Hindlimb muscle (tissue), 1 donor: ENCODE measurements around the gene SOWAHB. TPM values are rescaled to one million over a fixed set of nuclear protein-coding genes. Genes with fewer than 3 reads are reported as not detected.

ENCODE experiments used
- DNase-seq: peaks from one replicate; pipeline ENCODE4 v3.0.0-alpha.2; 2013
- polyA plus RNA-seq: library from polyadenylated mRNA; unstranded; fragments of 120-200 nt; gene quantifications from one replicate; pipeline ENCODE4 v1.2.1, GENCODE V29; 2013; ENCODE audit not compliant: insufficient read length

Gene SOWAHB, protein sequence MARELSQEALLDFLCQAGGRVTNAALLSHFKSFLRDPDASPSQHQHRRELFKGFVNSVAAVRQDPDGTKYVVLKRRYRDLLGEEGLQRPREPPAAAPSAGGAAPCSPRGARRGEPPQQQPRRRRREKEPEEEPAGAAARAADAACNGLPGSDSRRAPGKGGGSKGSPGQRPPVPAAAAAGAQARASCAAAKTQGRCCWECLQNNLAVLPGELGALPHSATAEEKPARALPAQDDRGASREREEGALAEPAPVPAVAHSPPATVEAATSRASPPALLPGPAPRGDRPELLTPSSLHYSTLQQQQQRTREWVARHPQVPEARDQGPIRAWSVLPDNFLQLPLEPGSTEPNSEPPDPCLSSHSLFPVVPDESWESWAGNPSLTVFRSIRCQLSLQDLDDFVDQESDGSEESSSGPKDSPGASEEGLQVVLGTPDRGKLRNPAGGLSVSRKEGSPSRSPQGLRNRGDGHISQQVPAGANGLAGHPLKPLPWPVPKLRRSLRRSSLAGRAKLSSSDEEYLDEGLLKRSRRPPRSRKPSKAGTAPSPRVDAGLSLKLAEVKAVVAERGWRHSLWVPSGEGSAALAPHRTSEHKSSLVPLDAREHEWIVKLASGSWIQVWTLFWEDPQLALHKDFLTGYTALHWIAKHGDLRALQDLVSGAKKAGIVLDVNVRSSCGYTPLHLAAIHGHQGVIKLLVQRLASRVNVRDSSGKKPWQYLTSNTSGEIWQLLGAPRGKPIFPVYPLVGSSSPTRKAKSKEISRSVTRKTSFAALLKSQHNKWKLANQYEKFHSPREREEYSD
- polyA plus RNA-seq: 0.06 TPM

DNA sequence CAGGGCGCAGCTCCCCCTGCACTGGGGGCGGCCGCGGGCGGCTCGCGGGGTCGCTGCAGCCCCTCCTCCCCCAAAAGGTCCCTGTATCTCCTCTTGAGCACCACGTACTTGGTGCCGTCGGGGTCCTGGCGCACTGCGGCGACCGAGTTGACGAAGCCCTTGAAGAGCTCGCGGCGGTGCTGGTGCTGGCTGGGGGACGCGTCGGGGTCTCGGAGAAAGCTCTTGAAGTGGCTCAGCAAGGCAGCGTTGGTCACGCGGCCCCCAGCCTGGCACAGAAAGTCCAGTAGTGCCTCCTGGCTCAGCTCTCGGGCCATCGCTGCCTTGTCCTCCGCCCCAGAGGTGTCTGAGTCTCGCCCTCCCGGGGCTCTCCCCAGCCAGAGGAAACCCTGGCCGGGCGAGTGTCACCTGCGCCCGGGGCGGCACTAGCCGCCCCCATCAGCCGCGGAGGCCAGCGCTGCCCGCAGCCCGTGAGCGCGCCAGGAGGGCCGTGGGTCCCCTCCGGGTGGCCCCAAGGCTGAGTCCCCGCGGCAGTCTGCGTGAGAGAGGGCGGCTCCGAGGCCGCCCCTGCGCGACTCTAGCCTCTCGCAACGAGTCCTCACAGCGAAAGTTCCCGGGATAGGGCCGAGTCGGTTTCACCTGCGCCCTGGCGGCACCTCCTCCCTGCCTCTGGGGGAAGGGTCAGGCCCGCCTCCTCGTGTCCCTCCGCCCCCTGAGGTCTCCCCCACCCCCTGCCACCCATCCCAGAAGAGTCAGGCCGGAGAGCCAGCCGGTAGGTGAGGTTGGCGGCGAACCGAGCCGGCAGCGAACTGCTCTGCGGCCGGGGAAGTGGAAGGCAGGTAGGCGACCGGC is at the start of gene SOWAHB:
SOWAHB (minus strand) TSS at position 609 of the 849 bp plus-strand sequence; CDS start at position 314, 295 bp downstream.
- no peak for DNase-seq

GRCh38 chr4:76947369-76947768 is 49.4 kb upstream of the SOWAHB start:
- no peak for DNase-seq

GRCh38 chr4:76943790-76944189 is 45.8 kb upstream of the SOWAHB start:
- DNase-seq: no peak

DNA sequence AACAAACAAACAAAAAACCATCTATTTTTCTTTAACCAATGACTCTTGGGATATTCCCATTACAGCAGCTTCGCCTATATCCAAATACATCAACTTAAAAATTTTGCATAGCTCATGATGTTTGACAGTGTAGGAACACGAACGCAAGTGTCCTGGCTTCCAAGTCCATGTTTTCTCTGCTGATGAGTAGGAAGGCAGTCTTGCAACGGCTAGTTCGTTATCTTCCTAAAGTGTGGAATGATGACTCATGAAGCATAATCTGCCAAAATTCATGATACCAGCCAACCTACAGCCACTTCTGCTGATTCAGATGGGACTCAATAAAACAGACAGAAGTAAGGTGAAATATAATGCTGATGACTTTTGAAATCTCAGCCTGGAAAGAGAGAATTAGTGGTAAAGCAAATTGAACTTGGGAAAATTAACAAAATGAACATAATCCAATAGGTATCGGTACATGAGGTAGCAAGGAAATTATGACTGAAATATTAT is 45.2 kb upstream of the SOWAHB start:
- no peak for DNase-seq

DNA sequence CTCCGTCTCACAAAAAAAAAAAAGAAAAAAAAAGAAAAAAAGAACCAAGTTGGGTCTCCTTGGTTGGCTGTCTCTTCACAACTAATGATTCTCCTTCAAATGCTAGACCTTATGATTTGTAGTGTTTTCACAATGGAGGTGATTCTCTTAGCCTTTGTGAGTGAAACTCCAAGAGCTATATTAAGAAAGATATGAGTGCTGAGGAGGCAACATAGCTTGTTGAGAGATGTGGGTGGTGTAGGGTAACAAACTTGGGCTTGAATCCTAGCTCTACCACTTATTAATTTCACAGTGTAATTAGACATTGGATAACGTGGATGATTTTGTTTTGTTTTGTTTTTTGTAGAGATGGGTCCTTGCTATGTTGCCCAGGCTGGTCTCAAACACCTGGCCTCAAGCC is 41.2 kb upstream of the SOWAHB start:
- DNase-seq: no peak

DNA sequence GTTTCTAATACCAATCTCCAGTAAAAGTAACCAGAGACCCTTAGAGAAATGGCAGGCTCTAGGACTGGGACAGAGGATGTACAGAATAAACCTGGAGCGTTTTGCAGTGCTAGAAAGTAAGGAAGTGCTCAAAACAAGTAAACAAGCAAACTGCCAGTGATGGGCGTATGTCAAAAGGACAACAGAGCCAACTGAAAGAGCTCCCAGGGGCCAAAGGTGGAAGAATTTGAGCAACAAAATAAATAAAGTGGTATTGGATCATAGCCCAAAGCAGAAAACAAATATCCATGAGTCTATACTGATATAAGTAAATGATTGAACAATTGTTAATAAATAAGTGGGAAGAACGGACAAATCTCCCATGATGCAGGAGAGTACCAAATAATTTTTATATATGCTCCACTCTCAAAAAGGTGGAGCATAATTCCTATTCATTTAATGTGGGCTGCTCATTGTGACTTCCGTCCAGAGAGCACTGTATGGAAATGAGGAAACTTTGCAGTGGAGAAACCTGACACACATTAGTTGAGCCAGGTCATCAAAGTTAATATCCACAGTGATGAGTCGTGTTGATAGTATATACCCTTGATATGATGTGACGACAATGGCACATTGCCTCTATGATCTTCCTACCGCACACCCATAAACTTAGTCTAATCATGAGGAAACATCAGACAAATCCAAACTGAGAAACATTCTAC is 33.8 kb upstream of the SOWAHB start:
- DNase-seq: no peak

GRCh38 chr4:76931087-76931486 is 33.1 kb upstream of the SOWAHB start:
- DNase-seq: no peak

DNA sequence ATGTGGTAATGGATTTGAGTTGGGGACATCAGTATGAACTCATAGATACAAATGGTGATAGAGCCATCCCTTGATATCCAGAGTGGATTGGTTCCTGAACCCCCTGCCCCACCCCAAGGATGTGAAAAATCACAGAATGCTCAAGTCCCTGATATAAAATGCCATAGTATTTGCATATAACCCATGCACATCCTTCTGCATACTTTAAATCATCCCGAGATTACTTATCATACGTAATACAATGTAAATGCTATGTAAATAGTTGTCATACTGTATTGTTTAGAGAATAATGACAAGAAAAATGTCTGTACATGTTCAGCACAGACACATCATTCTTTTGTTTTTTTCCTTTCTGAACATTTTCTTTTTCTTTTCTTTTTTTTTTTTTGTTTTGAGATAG is 32.7 kb upstream of the SOWAHB start:
- DNase-seq: no peak

GRCh38 chr4:76926841-76927240 is 28.9 kb upstream of the SOWAHB start:
- no peak for DNase-seq

- DNase-seq: no peak
These were observed 25.8 kb upstream of the SOWAHB start for GRCh38 chr4:76923619-76924357.

- DNase-seq: no peak
These were observed 22.8 kb upstream of the SOWAHB start for GRCh38 chr4:76920715-76921114.

- DNase-seq: no peak
These were observed 11.8 kb upstream of the SOWAHB start for GRCh38 chr4:76909711-76910110.

DNA sequence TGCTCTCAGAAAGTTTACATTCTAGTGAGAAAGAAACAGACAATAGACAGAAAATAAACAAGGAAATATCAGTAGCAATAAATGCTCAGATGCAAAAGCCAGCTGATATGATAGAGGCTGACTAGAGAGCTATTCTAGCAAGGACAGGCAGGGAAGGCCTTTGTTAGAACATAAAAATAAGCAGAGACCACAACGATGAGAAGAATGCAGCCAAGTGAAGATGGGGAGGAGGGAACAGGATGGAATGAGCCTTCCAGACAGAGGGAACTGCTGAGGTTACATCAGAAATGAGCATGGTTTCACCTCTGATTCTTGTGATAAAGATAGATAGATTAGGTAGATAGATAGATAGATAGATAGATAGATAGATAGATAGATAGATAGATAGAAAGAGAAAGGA is 7.6 kb upstream of the SOWAHB start:
- DNase-seq: no peak

DNA sequence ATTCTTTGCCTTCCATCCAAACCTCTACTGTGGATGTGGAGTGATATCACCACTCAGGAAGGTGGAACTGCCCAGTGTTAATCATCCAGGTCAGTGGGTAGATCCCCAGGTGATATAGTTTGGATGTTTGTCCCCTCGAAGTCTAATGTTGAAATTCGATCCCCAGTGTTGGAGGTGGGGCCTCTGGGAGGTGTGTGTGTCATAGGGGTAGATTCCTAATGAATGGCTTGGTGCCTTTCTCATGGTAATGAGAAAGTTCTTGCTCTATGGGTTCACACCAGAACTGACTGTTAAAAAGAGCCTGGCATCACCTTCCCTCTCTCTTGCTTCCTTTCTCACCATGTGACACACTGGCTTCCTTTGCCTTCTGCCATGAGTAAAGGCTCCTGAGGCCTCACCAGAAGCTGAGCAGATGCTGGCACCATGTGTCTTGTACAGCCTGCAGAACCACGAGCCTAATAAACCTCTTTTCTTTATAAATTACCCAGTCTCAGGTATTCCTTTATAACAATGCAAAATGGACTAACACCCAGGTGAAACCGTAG is 6.8 kb upstream of the SOWAHB start:
- DNase-seq: no peak

- no peak for DNase-seq
These were observed 4.4 kb upstream of the SOWAHB start for GRCh38 chr4:76902233-76902890.

DNA sequence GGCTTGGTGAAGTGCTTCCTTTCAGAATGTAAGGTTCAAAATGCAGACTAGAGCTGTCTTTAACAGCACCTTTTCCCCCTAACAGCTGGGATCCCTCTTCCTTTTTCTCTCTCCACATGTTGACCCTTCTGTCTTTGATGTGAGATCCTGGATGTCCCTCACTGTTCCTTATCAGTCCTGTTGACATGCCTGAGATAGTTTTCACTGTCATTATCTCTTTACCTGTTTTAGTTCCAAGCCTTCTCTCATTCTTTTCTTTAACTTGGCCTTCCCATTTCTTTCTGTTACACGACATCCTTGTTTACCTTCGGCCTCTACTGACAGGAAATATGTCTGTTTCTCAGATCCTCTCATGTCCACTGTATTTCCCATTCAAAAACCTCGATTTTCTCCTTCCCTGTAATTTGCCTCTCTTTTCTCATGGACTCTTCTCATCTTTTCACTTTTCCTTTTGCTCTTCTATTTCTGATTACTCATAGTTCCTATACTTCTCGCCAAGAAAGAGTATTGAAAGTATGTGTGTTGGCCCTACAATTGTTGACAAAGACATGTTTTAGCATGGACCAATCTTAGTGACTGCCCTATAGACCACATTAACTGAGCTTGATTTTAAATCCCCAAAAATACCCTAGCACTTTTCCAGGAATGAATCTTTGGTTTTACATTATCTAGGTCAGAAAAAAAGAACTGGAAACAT is 1.2 kb upstream of the SOWAHB start:
- peak; percentile 7 for DNase-seq

DNA sequence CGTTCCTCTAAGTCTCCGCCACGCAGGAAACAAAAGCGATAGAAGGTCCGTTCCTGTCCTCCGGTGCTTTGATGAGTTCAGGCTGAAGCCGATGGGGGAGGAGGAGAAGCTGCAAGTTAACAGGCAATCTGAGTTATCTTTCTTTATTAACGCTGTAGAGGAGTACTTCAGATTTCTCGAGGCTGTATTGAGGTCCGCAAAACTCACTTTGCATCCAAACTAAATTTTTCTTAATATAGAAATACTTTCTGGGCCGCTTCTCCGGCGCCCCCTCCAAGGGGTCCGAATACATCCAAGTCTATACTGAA is 395 bp upstream of the SOWAHB start:
- DNase-seq: no peak

DNA sequence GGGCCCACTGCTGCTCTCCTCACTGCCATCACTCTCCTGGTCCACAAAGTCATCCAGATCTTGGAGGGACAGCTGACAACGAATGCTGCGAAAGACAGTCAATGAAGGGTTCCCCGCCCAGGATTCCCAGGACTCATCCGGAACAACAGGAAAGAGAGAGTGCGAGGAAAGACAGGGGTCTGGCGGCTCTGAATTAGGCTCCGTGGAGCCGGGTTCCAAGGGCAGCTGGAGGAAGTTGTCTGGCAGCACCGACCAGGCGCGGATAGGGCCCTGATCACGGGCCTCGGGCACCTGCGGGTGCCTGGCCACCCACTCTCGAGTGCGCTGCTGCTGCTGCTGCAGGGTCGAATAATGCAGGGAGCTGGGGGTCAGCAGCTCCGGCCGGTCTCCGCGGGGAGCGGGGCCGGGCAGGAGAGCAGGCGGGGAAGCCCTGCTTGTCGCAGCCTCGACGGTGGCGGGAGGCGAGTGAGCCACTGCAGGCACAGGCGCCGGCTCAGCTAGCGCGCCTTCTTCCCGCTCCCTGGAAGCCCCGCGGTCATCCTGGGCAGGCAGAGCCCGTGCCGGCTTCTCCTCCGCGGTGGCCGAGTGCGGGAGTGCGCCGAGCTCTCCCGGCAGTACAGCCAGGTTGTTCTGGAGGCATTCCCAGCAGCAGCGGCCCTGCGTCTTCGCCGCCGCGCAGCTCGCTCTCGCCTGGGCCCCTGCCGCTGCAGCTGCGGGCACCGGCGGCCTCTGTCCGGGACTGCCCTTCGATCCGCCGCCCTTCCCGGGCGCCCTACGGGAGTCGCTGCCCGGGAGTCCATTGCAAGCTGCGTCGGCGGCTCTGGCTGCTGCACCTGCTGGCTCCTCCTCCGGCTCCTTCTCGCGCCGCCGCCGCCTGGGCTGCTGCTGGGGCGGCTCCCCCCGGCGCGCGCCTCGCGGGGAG is 1.1 kb downstream of the SOWAHB start:
- DNase-seq: peak; percentile 43

DNA sequence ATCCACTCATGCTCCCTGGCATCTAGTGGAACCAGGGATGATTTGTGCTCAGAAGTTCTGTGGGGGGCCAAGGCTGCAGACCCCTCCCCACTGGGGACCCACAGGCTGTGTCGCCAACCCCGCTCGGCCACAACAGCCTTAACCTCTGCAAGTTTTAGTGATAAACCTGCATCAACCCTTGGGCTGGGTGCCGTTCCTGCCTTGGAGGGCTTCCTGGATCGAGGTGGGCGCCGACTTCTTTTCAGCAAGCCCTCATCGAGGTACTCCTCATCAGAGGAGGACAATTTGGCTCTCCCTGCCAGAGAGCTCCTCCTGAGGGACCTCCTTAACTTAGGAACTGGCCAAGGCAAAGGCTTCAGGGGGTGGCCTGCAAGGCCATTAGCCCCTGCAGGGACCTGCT is 1.9 kb downstream of the SOWAHB start:
- no peak for DNase-seq
